Fibroblast of mammary gland (primary cell): ENCODE measurements around the gene GLIS1.

Experiments used
- DNase-seq: peaks from one replicate; pipeline ENCODE4 v3.0.0-alpha.2; 2010; ENCODE audit warnings: low read depth
- H3K4me3 ChIP-seq: 2 replicates; pipeline ENCODE4 v1.5.1; 2011; ENCODE audit warnings: low read depth, mild to moderate bottlenecking, low read length, moderate library complexity; ENCODE audit not compliant: control insufficient read depth
- TF ChIP-seq, protein P1 (sequence below): conservative IDR thresholded peaks from 2 replicates; pipeline ENCODE4 v1.5.1; 2011; ENCODE audit warnings: low read depth, low read length, inconsistent platforms; ENCODE audit not compliant: control insufficient read depth, insufficient read depth

The GLIS1 gene

GRCh38 chr1:53568540-53568939, 170.4 kb downstream of the GLIS1 start:
- no peak overlapping the region for H3K4me3 ChIP-seq
- DNase-seq: no peak
- TF ChIP-seq, protein P1, sequence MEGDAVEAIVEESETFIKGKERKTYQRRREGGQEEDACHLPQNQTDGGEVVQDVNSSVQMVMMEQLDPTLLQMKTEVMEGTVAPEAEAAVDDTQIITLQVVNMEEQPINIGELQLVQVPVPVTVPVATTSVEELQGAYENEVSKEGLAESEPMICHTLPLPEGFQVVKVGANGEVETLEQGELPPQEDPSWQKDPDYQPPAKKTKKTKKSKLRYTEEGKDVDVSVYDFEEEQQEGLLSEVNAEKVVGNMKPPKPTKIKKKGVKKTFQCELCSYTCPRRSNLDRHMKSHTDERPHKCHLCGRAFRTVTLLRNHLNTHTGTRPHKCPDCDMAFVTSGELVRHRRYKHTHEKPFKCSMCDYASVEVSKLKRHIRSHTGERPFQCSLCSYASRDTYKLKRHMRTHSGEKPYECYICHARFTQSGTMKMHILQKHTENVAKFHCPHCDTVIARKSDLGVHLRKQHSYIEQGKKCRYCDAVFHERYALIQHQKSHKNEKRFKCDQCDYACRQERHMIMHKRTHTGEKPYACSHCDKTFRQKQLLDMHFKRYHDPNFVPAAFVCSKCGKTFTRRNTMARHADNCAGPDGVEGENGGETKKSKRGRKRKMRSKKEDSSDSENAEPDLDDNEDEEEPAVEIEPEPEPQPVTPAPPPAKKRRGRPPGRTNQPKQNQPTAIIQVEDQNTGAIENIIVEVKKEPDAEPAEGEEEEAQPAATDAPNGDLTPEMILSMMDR: no peak

DNA sequence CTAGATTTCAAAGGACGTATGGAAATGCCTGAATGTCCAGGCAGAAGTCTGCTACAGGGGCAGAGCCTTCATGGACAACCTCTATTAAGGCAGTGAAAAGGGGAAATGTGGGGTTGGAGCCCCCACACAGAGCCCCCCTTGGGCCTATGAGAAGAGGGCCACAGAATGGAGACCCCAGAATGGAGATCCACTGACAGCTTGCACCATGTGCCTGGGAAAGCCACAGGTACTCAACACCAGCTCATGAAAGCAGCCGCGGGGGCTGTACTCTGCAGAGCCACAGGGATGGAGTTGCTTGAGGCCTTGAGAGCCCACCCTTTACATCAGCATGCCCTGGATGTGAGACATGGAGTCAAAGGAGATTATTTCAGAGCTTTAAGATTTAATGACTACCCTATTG, 171.1 kb downstream of the GLIS1 start:
- TF ChIP-seq, protein P1: no peak
- no peak for DNase-seq
- H3K4me3 ChIP-seq: no peak overlapping the region

GRCh38 chr1:53567450-53567849, 171.5 kb downstream of the GLIS1 start:
- DNase-seq: no peak
- TF ChIP-seq, protein P1: no peak
- no peak overlapping the region for H3K4me3 ChIP-seq

GRCh38 chr1:53563611-53564010, 175.4 kb downstream of the GLIS1 start:
- no peak for DNase-seq
- TF ChIP-seq, protein P1: no peak
- no peak overlapping the region for H3K4me3 ChIP-seq

DNA sequence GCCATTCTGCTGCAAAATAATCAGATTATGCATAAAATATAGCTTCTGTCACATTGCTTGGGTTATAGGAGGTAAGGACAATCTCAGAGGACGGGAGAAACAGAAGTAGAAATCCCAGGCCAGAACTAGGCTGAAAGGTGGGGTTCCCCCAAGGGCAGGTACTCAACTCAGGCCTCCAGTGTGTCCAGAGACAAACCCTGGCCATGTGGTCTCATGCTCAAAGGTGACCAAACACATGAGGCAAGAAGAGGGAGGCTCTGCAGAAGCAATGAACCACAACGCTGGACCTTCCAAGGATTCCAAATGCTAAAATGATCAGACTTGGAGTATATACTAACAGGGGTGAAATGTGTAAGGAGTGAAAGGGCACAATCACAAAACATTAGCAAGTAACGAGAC, 176.0 kb downstream of the GLIS1 start:
- no peak overlapping the region for H3K4me3 ChIP-seq
- DNase-seq: no peak
- TF ChIP-seq, protein P1: no peak

GRCh38 chr1:53562291-53562980, 176.5 kb downstream of the GLIS1 start:
- DNase-seq: no peak
- no peak overlapping the region for H3K4me3 ChIP-seq
- TF ChIP-seq, protein P1: no peak
